NK-92 (cell line): ENCODE results near the gene DOCK1.
"Not testable (repeated sequence)": the region's sequence is repeated elsewhere in the genome, so short reads cannot be mapped to it uniquely, and the experiment has no call there.

Experiments
- DNase-seq: peaks from one replicate; lab custom pipeline; 2025; ENCODE audit not compliant: unreplicated experiment; lab: John Stamatoyannopoulos, UW

Gene DOCK1

GRCh38 chr10:127299192-127299591, 394.0 kb downstream of the DOCK1 start:
- DNase-seq = not testable (repeated sequence)

DNA sequence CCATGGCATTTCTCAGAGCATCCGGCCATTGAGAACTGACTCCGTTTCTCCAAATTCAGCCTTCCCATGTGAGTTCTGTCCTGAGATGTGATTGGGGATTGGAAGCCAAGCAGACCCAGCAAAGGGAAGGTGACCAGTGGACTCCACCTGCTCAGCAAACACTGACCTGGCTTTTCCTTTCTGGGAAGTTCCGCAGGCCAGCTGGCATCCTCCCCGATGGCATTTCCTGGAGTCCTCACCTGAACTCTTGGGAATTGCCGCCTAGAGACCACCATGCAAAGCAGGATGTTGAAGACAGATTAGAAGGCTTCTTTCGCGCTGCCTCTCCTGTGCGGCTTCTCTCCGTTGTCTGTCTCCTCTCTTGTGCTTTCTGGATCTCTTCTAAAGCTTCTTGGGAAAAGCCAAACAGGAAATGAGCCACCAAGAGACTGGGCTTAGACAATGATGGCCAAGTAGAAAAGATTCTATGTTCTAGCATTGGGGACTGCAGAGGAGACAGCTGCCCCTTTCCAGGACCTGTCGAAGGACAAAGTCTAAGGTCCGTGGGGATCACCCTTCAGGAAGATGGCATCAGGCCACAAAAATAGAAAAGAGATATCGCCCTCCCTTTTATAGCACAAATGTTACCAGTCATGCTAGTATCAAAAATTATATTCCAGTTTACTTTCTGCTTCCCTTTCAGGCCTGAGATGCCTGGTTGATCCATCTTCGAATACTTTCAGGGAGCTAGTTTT, 394.9 kb downstream of the DOCK1 start:
- DNase-seq = no peak

GRCh38 chr10:127300868-127301321, 395.7 kb downstream of the DOCK1 start:
- no peak for DNase-seq

GRCh38 chr10:127302343-127302742, 397.1 kb downstream of the DOCK1 start:
- no peak for DNase-seq

GRCh38 chr10:127303105-127303504, 397.9 kb downstream of the DOCK1 start:
- DNase-seq = no peak

GRCh38 chr10:127303746-127304145, 398.5 kb downstream of the DOCK1 start:
- no peak for DNase-seq

- DNase-seq = no peak
Measured at GRCh38 chr10:127306479-127306878, 401.3 kb downstream of the DOCK1 start.

DNA sequence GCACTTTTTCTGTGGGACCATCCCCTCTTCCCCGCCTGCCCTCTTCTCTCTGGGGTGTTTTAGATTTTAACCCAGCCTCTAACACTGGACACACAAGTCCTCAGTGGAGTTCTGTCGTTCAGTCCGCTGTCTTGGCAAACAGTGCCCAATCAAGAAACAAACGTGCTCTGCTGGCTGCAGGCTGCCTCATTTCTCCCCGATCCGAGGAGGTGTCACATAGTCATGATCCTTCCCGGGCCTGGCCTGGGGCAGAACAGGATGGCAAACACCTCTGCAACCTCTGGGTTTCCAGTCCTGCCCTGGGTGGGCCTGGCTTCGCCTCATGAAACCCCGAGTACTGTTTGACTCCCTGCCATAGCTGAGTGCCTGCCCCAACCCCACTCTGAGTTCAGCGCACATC, 402.1 kb downstream of the DOCK1 start:
- DNase-seq = no peak

GRCh38 chr10:127308031-127308430, 402.8 kb downstream of the DOCK1 start:
- DNase-seq = no peak

DNA sequence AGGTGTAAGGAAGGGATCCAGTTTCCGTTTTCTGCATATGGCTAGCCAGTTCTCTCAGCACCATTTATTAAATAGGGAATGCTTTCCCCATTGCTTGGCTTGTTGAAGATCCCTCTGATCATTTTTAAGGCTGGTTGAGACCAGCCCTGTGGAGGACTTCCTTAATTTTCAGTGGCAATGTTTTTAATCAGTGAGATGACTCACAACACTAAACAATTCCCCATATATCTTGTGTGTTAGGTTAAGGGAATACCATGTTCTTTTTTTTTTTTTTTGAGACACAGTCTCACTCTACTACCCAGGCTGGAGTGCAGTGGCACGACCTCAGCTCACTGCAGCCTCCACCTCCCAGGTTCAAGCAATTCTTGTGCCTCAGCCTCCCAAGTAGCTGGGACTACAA, 404.4 kb downstream of the DOCK1 start:
- not testable (repeated sequence) for DNase-seq

- DNase-seq = no peak
Measured at GRCh38 chr10:127310430-127310829, 405.2 kb downstream of the DOCK1 start.

- no peak for DNase-seq
Measured at GRCh38 chr10:127310923-127311322, 405.7 kb downstream of the DOCK1 start.

DNA sequence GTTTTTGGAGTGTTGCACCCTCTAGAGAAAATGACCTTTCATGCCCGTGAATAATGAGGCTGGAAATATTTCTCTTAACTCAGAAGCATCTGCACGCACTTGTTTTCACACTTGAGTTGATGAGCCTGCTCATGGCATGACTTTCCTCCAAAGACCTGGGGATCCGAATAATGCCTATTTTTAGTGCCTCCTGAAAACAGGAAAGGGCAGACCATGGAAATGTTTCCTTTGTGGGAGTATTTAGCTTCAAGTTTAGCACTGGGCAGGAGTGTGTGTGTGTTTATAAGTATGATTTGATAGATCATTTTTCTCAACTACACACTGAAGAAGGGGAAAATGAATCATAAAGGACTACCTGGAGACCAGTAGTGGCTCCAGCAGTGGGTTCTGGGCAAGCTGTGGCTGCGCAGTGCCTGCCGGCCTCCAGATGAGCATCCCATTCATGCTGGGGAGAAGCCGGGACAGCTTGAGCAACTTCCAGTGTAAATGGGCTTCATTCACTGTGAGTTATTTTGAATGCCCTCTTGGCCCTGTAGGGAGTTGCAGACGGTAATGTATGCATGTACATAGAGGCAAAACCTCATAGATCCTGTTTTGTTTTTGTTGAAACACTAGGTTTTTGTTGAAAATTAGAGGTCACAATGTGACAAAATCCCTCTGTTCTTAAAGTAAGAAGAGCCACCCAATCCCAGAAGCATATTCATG, 408.9 kb downstream of the DOCK1 start:
- no peak for DNase-seq

DNA sequence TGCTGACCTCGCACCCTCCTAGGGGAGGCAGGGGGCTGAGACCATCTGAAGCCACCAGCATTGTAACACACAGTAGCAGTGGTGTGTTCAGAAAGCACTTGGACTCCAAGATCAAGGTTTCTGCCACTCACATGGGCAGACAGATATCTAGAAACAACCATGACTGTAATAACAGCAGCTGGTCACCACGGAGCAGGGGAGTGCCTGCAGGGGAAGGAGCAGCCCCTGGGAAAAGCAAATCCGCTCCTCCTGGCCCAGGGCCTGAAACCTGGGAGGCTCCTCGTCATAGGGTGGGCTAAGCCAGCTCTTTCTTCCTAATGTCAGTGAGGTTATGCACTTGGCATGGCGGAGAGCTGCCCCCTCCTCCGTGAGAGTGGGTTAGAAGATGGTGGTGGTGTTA, 409.6 kb downstream of the DOCK1 start:
- DNase-seq = no peak

- DNase-seq = no peak
Measured at GRCh38 chr10:127315888-127316287, 410.7 kb downstream of the DOCK1 start.

- no peak for DNase-seq
Measured at GRCh38 chr10:127318396-127318795, 413.2 kb downstream of the DOCK1 start.

GRCh38 chr10:127319271-127319670, 414.0 kb downstream of the DOCK1 start:
- no peak for DNase-seq

DNA sequence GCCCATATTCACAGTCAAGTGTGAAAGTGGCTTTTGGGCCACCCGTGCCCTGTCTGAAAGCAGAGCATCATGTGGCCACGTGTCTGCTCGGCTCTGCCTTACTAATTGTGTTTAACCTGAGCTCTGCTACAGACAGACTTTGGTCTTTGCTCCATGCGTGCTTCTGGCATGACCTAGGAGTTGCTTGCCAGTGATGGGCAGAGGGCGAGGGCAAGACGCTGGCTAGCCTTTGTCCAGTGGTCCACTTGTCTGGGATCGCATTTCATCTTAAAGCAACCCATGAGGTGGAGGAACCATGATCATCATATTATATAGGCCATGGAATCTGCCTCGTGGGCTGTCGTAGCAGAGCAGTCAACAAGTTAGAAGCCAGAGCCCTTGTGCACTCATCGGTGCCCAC, 414.5 kb downstream of the DOCK1 start:
- no peak for DNase-seq

GRCh38 chr10:127320176-127320575, 414.9 kb downstream of the DOCK1 start:
- no peak for DNase-seq

DNA sequence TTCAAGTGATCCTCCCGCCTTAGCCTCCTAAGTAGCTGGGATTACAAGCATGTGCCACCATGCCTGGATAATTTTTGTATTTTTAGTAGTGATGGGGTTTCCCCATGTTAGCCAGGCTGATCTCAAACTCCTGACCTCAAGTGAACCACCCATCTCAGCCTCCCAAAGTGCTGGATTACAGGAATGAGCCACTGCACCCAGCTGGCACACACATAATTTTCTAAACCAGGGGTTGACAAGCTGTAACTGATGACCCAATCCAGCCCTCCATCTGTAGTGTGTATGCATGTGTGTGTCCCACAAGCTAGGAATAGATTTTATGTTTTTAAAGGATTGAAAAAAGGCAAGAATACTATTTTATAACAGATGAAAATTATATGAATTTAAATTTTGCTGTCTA, 417.1 kb downstream of the DOCK1 start:
- no peak for DNase-seq

DNA sequence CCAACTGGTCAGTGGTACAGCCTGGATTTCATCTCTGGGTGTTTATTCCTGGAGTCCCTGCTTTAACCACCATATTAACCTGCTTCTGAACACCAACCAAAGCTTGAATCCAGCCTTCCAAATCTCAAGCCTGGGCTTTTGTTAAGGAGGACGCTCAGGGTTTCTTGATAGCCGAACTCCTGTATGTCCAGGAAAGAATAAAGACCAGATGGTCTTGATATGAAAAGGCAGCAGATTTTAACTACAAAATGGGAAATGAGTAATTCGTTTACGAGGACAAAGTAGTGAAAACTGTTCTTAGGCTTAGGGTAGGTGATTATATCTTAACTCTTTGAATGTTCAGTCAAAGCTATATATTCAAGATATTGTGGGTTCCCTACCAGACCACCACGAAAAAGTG, 420.3 kb downstream of the DOCK1 start:
- no peak for DNase-seq

DNA sequence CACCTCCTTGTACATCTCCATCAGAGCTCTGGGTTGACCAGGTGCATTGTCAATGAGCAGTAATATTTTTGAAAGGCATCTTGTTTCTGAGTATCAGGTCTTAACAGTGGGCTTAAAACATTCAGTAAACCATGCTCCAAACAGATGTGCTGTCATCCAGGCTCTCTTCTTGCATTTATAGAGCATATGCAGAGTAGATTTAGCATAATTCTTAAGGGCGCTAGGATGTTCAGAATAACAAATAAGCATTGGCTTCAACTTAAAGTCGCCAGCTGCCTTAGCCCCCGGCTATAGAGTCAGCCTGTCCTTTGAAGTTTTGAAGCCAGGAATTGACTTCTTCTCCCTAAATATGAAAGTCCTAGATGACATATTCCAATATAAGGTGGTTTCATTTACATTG, 421.7 kb downstream of the DOCK1 start:
- DNase-seq = no peak

GRCh38 chr10:127331696-127332095, 426.5 kb downstream of the DOCK1 start:
- no peak for DNase-seq
